OCI-LY1 (cell line): ENCODE results near the gene OSBPL6.

Experiments used
- CTCF ChIP-seq: fragments of 200-600 bp; sonication (generic), shearing (Covaris generic); IDR thresholded peaks from 2 replicates; pipeline ENCODE4 v1.5.1; 2017; ENCODE audit warnings: mild to moderate bottlenecking, antibody characterized with exemption, low read length, moderate library complexity, mixed read lengths
- EZH2 ChIP-seq: fragments of 200-600 bp; sonication (generic), shearing (Covaris generic); IDR thresholded peaks from 2 replicates; pipeline ENCODE4 v1.8.0; 2017; ENCODE audit warnings: borderline replicate concordance, mixed run types, mild to moderate bottlenecking, antibody characterized with exemption, low read length, moderate library complexity, mixed read lengths

GRCh38 chr2:178244777-178245176 is 50.5 kb downstream of the OSBPL6 start:
- TF ChIP-seq CTCF (no peak), EZH2 (no peak)
